ENCODE measurements around the gene GALNT12.

DNA sequence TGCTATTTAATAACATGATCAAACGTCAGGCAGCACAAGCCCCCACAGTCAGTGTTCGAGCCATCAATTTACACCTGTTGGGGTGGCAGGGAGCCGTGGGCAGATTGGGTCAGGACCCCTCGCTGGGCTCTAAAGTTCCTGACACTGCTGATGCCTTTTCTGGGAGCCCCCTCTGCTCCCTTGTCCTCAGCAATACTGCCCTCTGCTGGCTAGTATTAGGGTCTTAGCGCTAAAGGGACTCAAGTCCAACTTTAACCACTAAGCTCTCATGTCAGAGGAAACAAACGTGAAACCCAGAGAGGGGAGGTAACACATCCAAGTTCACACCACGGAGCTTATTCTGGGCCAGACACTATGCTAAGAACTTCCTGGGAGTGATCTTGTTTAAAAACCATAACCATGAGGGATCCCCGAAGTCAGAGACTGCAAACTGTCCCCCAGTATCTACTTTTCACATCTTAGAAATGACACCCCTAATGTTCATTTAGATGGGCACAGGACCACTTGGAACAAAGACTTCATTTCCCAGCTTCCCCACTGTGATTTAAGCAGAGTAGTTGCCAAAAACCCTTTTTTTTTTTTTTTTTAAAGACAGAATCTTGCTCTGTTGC, 31.5 kb upstream of the GALNT12 start:
- peak in 4 of 7 experiments; percentile 32 to 52 (median 44) for TF ChIP-seq CTCF (IDR thresholded peaks at IDR 0.05)
- no peak for TF ChIP-seq POLR2AphosphoS5 (IDR thresholded peaks at IDR 0.05)
- no peak for TF ChIP-seq POLR2A (IDR thresholded peaks at IDR 0.05)
- no peak for TF ChIP-seq EP300 (IDR thresholded peaks at IDR 0.05)
